SK-N-SH treated with all-trans-retinoic acid at 6 μM for 48 hours (cell line): ENCODE measurements around the gene TPBGL.

Experiments
- ATAC-seq: fragments of 200-7000 bp; cut with Tn5 transposase; 3 replicates; pipeline ENCODE4 v1.9.1; 2020; ENCODE audit warnings: mild to moderate bottlenecking, moderate library complexity
- ARNTL ChIP-seq: fragments of 450-650 bp; formaldehyde crosslinking; IDR thresholded peaks from 2 replicates; pipeline ENCODE4 v1.5.0; 2020; ENCODE audit warnings: low read depth, mild to moderate bottlenecking, moderate library complexity, borderline replicate concordance
- BACH2 ChIP-seq: fragments of 250-450 bp; sonication (Bioruptor Pico); IDR thresholded peaks from 2 replicates; pipeline ENCODE4 v1.9.0; 2021; ENCODE audit warnings: mild to moderate bottlenecking, borderline replicate concordance
- CREB5 ChIP-seq: fragments of 250-450 bp; sonication (Bioruptor Pico); IDR thresholded peaks from 2 replicates; pipeline ENCODE4 v1.5.1; 2020; ENCODE audit warnings: low read depth, mild to moderate bottlenecking, moderate library complexity
- CSRNP3 ChIP-seq: fragments of 250-450 bp; sonication (Bioruptor Pico); IDR thresholded peaks from 2 replicates; pipeline ENCODE4 v1.5.1; 2021; ENCODE audit warnings: mild to moderate bottlenecking, moderate library complexity
- ESRRG ChIP-seq: fragments of 250-450 bp; sonication (Bioruptor Pico); IDR thresholded peaks from 2 replicates; pipeline ENCODE4 v1.6.1; 2021; ENCODE audit warnings: mild to moderate bottlenecking
- GLIS3 ChIP-seq: fragments of 250-450 bp; sonication (Bioruptor Pico); IDR thresholded peaks from 2 replicates; pipeline ENCODE4 v1.5.0; 2020; ENCODE audit warnings: mild to moderate bottlenecking, moderate library complexity
- ISL1 ChIP-seq: fragments of 250-450 bp; sonication (Bioruptor Pico); IDR thresholded peaks from 2 replicates; pipeline ENCODE4 v2.1.2; 2022; ENCODE audit warnings: mild to moderate bottlenecking, moderate library complexity
- OSR1 ChIP-seq: fragments of 250-450 bp; sonication (Bioruptor Pico); IDR thresholded peaks from 2 replicates; pipeline ENCODE4 v1.8.0; 2022; ENCODE audit warnings: moderate library complexity, mild to moderate bottlenecking, inconsistent platforms
- PATZ1 ChIP-seq: fragments of 250-450 bp; sonication (Bioruptor Pico); IDR thresholded peaks from 2 replicates; pipeline ENCODE4 v1.8.0; 2020; ENCODE audit warnings: mild to moderate bottlenecking, moderate library complexity, borderline replicate concordance
- PPARA ChIP-seq: fragments of 250-450 bp; sonication (Bioruptor Pico); IDR thresholded peaks from 2 replicates; pipeline ENCODE4 v1.5.0; 2020; ENCODE audit warnings: mild to moderate bottlenecking, borderline replicate concordance
- RARB ChIP-seq: fragments of 250-450 bp; sonication (Bioruptor Pico); IDR thresholded peaks from 2 replicates; pipeline ENCODE4 v1.8.0; 2021; ENCODE audit warnings: mild to moderate bottlenecking, moderate library complexity
- SNAI2 ChIP-seq: fragments of 250-450 bp; sonication (Bioruptor Pico); IDR thresholded peaks from 2 replicates; pipeline ENCODE4 v1.5.0; 2020; ENCODE audit warnings: mild to moderate bottlenecking, moderate library complexity
- TOX ChIP-seq: fragments of 250-450 bp; sonication (Bioruptor Pico); IDR thresholded peaks from 2 replicates; pipeline ENCODE4 v1.8.0; 2021; ENCODE audit warnings: mild to moderate bottlenecking, moderate library complexity, borderline replicate concordance
- TSHZ2 ChIP-seq: fragments of 250-450 bp; sonication (Bioruptor Pico); IDR thresholded peaks from 2 replicates; pipeline ENCODE4 v1.5.0; 2020; ENCODE audit warnings: mild to moderate bottlenecking, moderate library complexity
- ZC3H10 ChIP-seq: fragments of 250-450 bp; sonication (Bioruptor Pico); IDR thresholded peaks from 2 replicates; pipeline ENCODE4 v1.5.1; 2021; ENCODE audit warnings: mild to moderate bottlenecking, moderate library complexity
- ZFP30 ChIP-seq: fragments of 450-650 bp; formaldehyde crosslinking; IDR thresholded peaks from 2 replicates; pipeline ENCODE4 v1.5.0; 2022; ENCODE audit warnings: mild to moderate bottlenecking, moderate library complexity
- ZNF565 ChIP-seq: fragments of 450-650 bp; formaldehyde crosslinking; conservative IDR thresholded peaks from 2 replicates; pipeline ENCODE4 v1.5.0; 2020; ENCODE audit warnings: low read depth, mild to moderate bottlenecking, moderate library complexity
- ZNF70 ChIP-seq: fragments of 450-650 bp; formaldehyde crosslinking; IDR thresholded peaks from 2 replicates; pipeline ENCODE4 v1.5.0; 2020; ENCODE audit warnings: mild to moderate bottlenecking, moderate library complexity
- ZNF8 ChIP-seq: fragments of 450-650 bp; formaldehyde crosslinking; IDR thresholded peaks from 2 replicates; pipeline ENCODE4 v1.5.0; 2020; ENCODE audit warnings: mild to moderate bottlenecking, moderate library complexity

The TPBGL gene

GRCh38 chr11:75285776-75286360 lies 45.3 kb downstream of the TPBGL start:
- ATAC-seq: no peak
- TF ChIP-seq BACH2 (CRISPR knock-in tag): no peak
- no peak for TF ChIP-seq ZC3H10 (CRISPR knock-in tag)
- TF ChIP-seq ZFP30: no peak
- no peak for TF ChIP-seq ISL1 (CRISPR knock-in tag)
- no peak for TF ChIP-seq CSRNP3 (CRISPR knock-in tag)

GRCh38 chr11:75286826-75287465 lies 46.4 kb downstream of the TPBGL start:
- TF ChIP-seq GLIS3: no peak
- TF ChIP-seq ZNF8 (CRISPR knock-in tag): no peak
- no peak for TF ChIP-seq PATZ1 (CRISPR knock-in tag)
- TF ChIP-seq OSR1 (CRISPR knock-in tag): no peak
- TF ChIP-seq ZNF565 (CRISPR knock-in tag): no peak
- TF ChIP-seq TSHZ2 (CRISPR knock-in tag): no peak
- no peak for TF ChIP-seq PPARA (CRISPR knock-in tag)
- TF ChIP-seq ZNF70 (CRISPR knock-in tag): no peak
- TF ChIP-seq RARB (CRISPR knock-in tag): no peak
- no peak for TF ChIP-seq ARNTL (CRISPR knock-in tag)
- no peak for TF ChIP-seq SNAI2 (CRISPR knock-in tag)
- no peak for TF ChIP-seq ISL1 (CRISPR knock-in tag)
- ATAC-seq: no peak

GRCh38 chr11:75287579-75287978 lies 47.0 kb downstream of the TPBGL start:
- no peak for ATAC-seq
- TF ChIP-seq GLIS3: no peak
- no peak for TF ChIP-seq ZNF565 (CRISPR knock-in tag)
- no peak for TF ChIP-seq ZC3H10 (CRISPR knock-in tag)
- TF ChIP-seq ESRRG (CRISPR knock-in tag): no peak
- TF ChIP-seq ARNTL (CRISPR knock-in tag): no peak
- no peak for TF ChIP-seq PPARA (CRISPR knock-in tag)

GRCh38 chr11:75289511-75289760 lies 48.9 kb downstream of the TPBGL start:
- no peak for TF ChIP-seq CSRNP3 (CRISPR knock-in tag)
- TF ChIP-seq CREB5 (CRISPR knock-in tag): no peak
- no peak for TF ChIP-seq TOX (CRISPR knock-in tag)
- no peak for ATAC-seq
